Measurements from ENCODE around the gene SHD. TPM values are rescaled to one million over a fixed set of nuclear protein-coding genes. Genes with fewer than 3 reads are reported as not detected.
"Not testable (repeated sequence)": the region's sequence is repeated elsewhere in the genome, so short reads cannot be mapped to it uniquely, and the experiment has no call there.

SHD gene
- polyA plus RNA-seq, 4 donors, result 1.8 to 5.7 (median 3.1) TPM

DNA sequence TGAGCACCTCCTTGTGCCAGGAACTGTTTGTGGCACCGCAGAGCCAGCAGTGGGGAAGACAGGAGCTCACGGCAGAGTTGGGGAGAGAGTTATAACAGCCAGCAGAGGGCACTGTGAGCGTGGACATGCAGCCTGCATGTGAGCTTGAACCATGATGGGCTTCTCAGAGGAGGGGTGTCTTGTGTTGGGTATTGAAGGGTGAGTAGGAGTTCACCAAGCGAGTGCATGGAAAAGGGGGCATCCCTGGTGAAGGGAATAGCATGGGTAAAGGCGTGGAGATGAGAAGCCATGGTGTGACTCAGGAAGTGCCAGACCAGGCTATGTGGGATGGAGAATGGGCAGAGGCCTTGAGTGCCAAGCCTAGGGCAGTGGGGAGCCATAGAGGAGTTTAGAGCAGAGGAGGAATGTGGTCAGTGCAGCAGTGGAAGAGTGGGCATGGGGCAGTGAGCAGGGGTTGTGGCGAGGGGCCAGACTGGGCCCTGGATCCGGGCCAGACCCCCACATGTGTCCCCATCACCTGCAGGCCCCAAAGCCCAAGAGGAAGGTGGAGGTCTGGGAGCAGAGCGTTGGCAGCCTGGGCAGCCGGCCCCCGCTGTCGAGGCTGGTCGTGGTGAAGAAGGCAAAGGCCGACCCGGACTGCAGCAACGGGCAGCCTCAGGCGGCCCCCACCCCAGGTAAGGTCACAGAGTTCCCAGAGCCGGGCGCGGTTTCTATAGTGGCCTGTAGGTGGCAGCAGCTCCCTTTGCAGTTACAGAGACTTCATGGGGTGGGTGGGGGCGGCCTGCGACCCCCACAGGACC is 11.8 kb upstream of the SHD start:
- DNase-seq (ENCODE audit: low read depth in 4 of 4, low spot score in 3 of 4), result no peak

DNA sequence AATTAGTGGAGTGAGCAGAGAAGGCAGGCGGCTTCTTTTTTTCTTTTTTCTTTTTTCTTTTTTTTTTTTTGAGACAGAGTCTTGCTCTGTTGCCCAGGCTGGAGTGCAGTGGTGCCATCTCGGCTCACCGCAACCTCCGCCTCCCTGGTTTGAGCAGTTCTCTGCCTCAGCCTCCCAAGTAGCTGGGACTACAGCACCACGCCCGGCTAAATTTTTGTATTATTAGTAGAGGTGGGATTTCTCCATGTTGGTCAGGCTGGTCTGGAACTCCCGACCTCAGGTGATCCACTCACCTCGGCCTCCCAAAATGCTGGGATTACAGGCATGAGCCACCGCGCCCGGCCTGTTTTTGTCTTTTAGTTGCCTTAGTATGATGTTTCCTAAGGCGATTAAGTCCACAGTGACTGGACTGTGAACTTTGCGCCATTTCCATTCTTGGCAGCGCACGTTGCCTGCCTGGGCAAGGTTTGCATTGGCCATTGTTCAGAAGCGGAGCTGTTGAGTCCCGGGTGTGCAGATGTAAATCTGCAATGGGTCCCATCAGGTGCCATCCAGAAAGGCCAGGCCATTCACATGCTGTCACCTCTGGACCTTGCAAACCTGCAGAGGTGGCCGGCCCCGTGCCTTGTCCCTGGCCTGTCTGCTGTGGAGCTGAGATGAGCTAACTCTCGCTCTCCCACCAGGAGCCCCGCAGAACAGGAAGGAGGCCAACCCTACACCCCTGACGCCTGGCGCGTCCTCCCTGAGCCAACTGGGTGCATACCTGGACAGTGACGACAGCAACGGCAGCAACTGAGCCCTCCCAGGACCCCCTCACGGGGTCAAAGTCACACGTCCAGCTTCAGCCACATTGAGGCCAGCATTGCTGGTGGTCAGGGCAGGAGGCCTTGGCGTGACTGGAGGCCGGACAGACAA is 10.9 kb upstream of the SHD start:
- no peak for DNase-seq (ENCODE audit: low read depth in 4 of 4, low spot score in 3 of 4)

DNA sequence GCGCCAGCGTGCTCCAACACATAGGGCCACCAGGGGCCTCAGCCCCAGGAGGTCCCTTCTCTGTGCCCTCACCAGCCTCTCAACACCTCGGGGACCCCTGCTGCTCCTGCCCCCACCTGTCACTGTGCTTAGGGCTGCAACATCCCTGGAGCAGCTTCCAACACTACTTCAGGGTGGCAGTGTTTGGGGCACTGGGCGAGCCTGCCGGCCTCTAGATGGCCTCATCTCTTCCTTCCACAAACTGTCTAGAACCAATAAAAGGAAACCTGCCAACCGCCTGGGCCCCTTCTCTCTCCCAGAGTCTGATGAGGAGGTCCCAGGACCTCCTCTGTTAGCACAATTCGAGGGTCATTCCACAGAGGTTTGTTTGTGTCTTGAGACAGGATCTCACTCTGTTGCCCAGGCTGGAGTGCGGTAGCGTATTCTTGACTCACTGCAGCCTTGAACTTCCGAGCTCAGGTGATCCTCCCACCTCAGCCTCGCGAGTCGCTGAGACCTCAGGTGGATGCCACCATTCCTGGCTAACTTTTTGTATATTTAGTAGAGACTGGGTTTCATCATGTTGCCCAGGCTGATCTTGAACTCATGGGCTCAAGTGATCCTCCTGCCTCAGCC is 10.1 kb upstream of the SHD start:
- no peak for DNase-seq (ENCODE audit: low read depth in 4 of 4, low spot score in 3 of 4)

DNA sequence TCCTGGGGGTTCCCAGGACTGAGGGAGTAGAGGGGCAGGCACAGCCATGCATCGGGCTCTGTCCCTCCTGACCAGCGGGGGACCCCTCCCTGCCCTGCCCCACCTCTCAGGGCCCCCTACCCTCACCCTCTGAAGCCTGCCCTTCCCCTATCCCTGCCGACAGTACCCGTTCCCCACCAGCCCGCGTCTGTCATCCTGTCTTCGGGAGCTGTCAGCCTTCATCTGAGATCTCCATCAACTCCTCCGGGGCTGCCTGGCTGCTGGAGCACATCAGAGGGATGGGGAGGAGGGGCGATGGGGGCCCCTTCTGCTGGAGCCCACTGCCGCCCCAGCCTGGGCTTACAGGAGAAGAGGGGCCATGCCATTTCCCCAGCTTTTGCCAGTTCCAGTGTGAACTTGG is 6.2 kb upstream of the SHD start:
- DNase-seq (ENCODE audit: low read depth in 4 of 4, low spot score in 3 of 4), result no peak

DNA sequence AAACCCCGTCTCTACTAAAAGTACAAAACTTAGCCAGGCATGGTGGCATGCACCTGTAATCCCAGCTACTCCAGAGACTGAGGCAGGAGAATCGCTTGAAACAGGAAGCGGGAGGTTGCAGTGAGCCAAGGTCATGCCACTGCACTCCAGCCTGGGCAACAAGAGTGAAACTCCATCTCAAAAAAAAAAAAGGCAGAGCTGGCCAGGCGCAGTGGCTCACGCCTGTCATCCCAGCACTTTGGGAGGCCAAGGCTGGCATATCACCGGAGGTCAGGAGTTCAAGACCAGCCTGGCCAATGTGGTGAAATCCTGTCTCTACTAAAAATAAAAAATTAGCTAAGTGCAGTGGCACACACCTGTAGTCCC is 4.8 kb upstream of the SHD start:
- not testable (repeated sequence) for DNase-seq (ENCODE audit: low read depth in 4 of 4, low spot score in 3 of 4)

DNA sequence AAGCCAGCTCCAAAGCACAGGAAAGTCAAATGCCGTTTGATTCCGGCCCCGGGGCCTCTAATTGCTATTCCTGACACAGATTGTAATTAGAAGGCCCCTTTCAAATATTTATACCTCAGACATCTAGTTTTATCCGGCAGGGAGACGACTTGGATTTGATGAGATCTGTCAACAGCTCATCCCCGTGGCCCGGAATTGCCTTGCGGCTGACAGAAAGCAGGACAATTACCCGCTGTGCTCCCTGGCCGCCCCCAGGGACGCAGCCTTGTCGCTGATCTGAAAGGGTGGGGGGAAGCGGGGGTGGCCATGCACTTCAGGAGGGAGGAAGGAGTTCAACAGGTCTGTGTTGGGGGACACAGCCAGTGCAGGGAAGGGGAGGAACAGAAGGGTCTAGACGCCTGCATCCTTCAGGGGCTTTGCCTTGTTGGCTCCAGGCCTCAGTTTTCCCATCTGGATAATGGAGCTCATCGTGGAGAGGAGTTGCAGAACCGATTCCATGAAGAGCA is 1.8 kb upstream of the SHD start:
- DNase-seq (ENCODE audit: low read depth in 4 of 4, low spot score in 3 of 4), result no peak

DNA sequence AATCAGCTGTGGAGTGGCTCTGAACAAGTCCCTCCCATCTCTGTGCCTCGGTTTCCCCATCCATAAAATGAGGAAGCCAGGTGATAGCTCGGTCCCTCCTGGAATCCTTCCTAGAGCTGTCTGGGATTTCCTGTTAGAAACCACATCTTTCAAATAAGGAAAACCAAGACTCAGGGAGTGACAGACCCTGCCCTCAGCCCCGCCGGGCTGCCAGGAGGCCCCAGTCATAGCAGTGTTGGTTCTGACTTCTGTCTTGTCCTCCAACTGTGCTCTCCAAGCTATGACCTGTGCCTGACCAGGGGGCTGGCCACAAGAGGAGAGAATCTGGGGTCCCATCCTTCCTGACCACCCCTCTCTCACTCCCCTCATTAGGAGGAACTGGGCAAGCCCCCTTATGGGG is 1.1 kb upstream of the SHD start:
- DNase-seq (ENCODE audit: low read depth in 4 of 4, low spot score in 3 of 4), result no peak

DNA sequence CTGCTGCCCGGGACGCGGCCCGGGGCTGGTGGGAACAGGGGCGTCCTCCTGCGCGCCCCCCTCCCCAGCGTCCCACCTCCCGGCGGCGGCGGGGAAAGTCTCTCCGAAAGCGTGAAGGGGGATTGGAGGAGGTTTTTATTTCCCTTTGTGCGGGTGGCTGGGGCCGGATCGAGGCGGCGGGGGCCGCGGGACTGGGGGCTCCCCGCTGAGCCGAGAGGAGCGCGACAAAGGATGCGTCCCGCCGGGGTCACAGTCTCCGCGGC is 132 bp downstream of the SHD start:
- DNase-seq (ENCODE audit: low read depth in 4 of 4, low spot score in 3 of 4), result no peak

DNA sequence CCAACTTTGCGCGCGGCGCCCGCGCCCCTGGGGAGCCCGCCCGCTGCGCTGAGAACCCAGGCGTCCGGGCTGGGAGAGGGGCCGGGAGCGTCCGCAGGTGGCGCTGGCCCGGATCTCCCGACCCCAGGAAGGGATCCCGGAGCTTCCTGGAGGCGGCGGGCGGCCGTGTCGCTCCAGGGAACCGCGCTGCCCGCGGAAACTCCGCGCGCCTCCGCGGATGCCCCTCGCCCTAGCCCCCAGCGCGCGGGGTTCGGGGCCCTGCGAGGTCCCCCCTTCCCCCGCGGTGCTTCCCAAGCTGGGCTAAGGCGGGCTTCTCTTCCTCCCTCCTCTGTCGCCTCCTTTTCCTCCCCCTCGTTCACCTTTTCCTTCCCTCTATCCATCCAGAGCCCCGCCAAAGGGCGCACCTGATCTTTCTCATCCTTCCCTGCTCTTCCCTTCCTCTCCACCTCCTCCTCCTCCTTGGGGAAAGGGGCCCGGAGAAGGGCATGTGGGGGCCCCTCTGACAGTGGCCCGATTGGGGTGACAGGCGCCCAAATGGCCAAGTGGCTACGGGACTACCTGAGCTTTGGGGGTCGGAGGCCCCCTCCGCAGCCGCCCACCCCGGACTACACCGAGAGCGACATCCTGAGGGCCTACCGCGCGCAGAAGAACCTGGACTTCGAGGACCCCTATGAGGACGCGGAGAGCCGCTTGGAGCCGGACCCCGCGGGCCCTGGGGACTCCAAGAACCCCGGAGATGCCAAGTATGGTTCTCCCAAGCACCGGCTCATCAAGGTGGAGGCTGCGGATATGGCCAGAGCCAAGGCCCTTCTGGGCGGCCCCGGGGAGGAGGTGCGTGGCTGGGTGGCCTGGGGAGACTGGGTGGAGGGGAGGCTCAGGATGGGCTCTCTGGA is 710 bp downstream of the SHD start:
- DNase-seq (ENCODE audit: low read depth in 4 of 4, low spot score in 3 of 4), result no peak

DNA sequence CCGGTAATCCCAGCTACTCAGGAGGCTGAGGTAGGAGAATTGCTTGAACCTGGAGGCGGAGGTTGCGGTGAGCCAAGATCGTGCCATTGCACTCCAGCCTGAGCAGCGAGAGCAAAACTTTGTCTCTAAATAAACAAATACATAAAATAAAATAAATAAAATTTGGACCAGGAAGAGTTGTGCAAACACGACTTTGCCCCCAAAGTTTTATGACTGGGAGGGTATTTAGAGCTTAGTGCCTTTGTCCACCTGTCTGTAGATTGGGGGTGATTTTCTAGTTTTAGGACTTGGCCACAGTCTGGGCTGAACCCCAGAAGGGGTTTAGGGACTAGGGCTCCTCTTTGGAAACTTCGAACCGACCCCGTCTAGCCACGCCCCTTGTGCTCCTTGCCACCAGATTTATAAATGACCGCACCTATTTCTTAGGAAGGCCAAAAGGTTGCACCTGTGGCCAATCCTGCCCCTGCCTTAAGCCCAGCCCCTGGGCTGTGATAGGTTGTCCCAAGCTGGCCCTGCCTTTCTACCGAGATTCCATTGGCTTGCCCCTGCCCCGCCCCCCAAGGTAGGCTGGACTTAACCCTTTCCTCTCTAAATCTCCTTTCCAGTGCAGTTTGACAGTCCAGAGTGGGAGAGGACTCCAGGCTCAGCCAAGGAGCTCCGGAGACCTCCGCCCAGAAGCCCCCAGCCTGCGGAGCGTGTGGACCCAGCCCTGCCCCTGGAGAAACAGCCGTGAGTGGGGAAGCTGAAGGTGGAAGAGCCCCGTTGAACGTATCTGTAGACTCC is 5.3 kb downstream of the SHD start:
- DNase-seq (ENCODE audit: low read depth in 4 of 4, low spot score in 3 of 4), result no peak

DNA sequence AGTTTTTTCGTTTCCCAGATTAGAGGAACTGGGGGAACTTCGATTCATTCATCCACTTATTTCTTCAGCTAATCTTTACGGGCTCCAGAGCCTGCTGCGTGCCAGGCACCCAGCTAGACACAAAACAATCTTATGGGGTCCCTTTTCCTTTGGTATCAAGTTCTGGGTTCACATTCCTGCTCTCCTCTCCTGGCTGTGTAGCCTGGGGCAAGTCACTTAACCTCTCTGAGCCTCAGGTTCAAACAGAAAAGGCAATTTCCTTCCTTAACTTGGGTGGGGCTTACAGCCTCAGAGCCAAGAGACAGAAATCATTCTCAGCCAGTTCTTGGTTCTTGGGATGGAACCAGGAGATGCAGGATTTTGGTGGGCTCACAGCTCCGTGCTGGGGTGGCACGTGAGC is 5.9 kb downstream of the SHD start:
- no peak for DNase-seq (ENCODE audit: low read depth in 4 of 4, low spot score in 3 of 4)

DNA sequence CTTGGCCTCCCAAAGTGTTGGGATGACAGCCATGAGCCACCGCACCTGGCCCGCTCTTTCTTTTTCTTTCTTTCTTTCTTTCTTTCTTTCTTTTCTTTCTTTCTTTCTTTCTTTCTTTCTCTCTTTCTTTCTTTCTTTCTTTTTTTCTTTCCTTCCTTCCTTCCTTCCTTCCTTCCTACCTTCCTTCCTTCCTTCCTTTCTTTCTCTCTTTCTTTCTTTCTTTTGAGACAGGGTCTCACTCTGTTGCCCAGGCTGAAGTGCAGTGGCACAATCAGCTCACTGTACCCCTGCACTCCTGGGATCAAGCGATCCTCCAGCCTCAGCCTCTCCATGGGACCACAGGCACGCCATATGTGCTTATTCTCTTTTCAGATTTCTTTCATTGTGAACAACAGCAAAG is 7.1 kb downstream of the SHD start:
- not testable (repeated sequence) for DNase-seq (ENCODE audit: low read depth in 4 of 4, low spot score in 3 of 4)

DNA sequence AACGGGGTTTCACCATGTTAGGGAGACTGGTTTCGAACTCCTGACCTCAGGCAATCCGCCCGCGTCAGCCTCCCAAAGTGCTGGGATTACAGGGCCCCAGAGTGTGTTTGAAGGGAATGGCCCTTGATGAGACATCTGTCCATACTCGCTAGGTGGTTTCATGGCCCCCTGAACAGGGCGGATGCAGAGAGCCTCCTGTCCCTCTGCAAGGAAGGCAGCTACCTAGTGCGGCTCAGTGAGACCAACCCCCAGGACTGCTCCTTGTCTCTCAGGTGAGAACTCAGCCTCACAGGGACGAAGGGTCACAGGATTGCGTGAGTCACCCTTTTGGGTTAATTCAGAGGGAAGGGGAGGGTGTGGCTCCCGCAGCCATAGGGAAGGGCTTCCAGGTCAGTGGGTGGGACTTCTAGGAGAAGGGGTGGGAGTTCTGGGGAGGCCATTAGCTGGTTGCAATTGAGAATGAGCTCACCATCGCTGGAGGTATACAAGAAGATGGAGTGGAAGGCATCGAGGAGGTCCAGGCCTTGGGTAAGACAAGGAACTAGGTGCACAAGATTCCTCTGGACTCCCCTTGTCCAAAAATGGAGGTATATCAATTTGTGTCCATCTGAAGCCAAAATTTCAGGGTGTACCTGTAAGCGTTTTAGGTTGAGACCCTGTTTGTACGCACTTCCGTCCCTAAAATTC is 9.2 kb downstream of the SHD start:
- DNase-seq (ENCODE audit: low read depth in 4 of 4, low spot score in 3 of 4), result no peak

DNA sequence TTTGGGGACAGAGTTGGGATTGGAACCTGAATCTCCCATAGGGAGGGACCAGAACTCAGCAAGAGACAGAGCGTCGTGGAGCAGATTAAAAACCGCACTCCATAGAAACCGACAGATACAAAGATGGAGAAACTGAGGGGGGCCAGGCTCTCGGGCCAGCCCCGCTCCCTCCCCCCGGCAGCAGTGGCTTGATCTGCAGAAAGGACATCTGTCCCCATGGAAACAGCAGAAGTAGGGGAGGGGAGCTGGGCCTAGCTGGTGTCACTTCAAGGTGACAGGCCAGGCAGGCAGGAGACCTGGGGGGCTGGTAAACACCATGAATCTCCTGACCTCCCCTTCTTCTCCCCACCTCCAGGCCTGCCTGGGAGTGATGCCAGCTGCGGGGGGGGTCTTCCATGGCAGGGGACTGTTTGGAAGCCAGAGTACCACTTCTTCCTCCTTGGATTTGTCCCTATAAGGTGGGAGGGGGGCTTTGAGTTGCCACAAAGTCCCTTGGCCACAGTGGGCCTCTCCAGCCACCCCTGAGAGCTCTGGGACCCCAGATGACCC is 12.2 kb downstream of the SHD start:
- DNase-seq (ENCODE audit: low read depth in 4 of 4, low spot score in 3 of 4), result no peak

DNA sequence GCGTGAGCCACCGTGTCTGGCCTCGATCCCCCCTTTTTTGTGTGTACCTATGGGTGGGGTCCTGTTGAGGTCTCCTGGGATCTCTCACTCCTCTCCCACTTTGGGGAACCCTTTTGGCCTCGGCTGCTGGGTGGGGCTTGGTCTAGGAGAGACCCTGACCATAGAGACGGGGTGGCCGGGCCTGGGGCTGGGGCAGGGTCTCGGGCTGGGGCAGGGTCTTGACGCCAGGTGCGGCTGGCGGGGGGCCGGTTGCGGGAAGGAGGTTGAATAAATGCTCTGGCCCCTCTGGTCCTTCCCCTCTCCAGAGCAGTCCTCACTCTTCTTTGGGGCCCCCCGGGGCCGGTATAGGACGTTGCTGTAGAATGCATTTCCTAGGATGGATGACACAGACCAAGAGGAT is 13.4 kb downstream of the SHD start:
- no peak for DNase-seq (ENCODE audit: low read depth in 4 of 4, low spot score in 3 of 4)

DNA sequence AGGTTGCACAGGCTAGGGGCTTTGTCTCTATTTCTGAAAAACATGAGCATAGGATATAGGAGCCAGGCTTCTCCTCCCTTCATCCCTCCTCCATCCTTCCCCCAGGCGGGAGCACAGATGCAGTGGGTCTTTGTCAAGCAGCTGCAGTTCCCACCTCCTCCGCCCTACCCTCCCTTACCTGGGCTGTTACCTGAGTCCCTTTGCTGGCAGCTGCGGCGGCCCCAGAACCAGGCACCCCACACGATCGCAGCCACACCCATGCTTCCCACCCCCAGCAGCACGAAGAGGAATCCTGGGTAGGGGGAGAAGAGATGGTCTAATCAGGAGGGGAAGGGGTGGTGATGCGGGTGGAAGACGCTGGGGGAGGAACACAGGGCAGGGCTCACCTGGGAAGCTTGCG is 15.3 kb downstream of the SHD start:
- DNase-seq (ENCODE audit: low read depth in 4 of 4, low spot score in 3 of 4), result no peak

DNA sequence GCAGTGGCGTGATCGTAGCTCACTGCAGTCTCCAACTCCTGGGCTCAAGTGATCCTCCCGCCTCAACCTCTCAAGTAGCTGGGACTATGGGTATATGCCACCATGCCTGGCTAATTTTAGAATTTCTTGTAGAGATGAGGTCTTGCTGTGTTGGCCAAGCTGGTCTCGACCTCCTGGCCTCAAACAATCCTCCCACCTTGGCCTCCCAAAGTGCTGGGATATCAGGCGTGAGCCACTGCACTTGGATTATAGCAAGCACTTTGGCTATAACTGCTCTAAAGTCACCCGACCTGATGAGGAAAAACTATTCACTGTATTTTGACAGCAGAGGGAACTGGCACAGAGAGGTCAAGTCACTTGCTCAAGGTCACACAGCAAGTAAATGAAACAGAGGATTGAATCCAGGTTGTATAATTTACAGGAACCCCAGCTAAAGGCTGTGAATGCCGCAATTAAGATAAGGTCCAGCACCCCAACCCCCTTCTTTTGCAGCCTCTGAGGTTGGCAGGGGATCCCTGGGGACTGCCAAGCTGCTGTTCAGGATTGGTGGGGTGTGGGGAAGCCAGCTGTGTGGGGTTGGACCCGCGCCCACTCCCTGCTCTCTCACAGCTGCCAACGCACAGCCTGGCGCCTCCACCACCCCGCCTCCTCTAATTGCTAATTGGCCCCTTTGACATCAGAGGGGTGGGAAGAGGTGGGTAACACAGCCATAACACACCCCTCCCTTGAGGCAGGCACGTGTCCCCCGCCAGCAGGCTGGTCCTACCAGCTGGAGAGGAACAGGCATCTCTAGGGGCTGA is 17.1 kb downstream of the SHD start:
- DNase-seq (ENCODE audit: low read depth in 4 of 4, low spot score in 3 of 4), result no peak

Measured in left renal pelvis (tissue), 4 donors.